ENCODE results near the gene SLC13A3.
"Not testable (repeated sequence)": the region's sequence is repeated elsewhere in the genome, so short reads cannot be mapped to it uniquely, and the experiment has no call there.

Gene SLC13A3

DNA sequence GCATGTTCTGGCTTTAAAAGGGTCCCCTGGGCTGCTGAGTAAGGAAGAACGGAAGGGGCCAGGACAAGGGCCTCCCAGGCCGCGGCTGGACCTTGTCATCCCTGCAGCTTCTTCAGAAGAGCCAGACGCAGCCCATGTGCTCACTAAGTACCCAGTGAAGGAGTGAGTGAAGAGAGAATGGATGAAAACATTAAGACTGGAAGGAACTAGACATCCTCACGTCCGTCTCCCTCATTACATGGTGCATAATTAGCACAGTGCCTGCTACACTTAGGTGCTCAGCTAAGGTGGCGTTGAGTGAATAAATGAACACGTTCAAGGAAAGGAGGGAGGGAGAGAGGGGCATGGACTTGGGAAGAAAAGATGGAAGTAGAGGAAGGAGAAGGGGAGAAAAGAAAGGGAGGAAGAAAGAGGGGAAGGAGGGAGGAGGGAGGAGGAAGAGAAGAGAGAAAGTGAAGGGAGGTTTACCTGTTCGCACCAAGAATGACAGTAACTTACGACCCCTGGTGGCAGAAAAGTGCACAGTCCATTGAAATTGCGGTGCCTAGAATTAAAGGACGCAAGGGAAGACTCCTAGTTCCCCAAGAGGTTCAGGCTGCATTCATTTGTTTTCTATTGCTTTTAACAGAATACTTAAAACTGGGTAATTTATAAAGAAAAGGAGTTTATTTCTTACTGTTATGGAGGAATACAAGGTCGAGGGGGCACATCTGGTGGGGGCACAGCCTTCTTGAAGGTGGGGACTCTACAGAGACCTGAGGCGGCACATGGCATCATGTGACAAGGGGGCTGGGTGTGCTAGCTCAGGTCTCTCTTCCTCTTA is 30.0 kb upstream of the SLC13A3 start:
- in situ Hi-C loops (cut with MboI; ENCODE audit: low sequenced_read_pairs), result loop anchor here (10.0 kb wide), 2 partner anchors 126 to 156 kb away; partner anchors contain the start of gene OCSTAMP

DNA sequence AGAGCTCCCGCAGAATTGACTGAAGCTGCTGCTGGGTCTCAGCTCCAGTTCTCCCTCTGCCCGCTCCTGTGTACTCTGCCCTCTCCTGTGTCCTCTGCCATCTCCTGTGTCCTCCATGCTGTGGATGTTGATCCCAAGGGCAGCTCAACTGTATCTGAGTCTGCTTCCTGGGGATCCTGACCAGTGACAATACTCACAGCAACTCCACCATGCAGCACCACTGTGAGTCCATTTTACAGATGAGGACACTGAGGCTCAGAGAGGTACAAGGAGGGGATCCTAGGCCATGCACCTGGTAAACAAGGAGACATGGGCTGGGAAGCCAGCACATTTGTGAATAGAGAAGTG is 29.4 kb upstream of the SLC13A3 start:
- in situ Hi-C loops (cut with MboI; ENCODE audit: low sequenced_read_pairs), result loop anchor here (10.0 kb wide), 2 partner anchors 126 to 156 kb away; partner anchors contain the start of gene OCSTAMP

DNA sequence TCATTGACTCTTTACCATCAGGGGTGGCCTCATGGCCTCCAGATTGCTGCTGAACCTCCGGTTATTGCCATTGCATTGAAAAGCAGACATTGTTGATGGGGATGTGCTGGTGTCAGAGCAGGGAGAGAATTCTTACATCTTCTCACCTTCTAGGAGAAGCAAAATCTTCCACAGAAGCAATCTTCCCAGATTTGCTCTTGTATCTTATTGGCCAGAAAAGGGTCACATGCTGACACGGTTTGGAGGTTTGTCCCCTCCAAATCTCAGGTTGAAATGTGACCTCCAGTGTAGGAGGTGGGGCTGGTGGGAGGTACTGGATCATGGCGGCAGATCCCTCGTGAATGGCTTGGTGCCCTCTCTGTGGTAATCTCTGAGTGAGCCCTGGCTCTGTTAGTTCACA is 27.3 kb upstream of the SLC13A3 start:
- in situ Hi-C loops (cut with MboI; ENCODE audit: low sequenced_read_pairs), result no loop called here

DNA sequence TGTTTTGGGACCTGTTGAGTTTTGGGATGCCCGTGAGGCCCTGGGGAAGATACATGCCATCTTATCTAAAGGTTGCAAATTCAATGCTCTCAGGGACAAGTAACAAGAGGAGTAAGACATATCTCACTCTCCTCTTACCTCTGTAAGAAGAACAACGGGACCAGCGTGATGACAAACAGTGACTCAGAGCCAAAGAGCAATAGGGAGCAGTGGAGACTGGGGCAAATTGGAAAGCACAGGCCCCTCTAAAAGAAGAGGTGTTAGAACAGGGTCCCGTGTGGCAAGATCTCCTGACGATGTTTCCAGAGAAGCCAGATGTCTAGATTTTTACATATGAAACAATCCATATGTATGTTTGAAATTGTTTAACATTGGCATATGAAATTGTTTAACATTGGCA is 26.3 kb upstream of the SLC13A3 start:
- in situ Hi-C loops (cut with MboI; ENCODE audit: low sequenced_read_pairs), result no loop called here

DNA sequence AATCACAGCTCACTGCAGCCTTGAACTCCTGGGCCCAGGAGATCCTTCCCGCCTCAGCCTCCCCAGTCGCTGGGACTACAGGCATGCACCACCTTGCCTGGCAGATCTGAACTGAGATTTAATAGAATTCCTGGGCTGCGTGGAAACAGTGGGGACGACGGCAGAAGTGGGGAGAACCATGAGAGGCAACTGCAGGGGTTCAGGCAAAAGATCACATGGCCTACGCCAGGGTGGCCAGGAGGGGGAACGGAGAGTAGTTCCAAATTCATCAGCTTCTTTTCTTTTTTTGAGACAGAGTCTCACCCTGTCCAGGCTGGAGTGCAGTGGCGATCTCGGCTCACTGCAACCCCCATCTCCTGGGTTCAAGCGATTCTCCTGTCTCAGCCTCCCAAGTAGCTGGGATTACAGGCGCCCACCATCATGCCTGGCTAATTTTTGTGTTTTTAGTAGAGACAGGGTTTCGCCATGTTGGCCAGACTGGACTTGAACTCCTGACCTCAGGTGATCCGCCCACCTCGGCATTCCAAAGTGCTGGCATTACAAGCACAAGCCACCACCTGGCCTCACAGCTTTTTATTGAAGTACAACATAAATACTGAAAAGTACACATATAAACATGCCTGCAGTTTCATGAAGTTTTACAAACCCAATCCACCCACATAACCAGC is 25.5 kb upstream of the SLC13A3 start:
- in situ Hi-C loops (cut with MboI; ENCODE audit: low sequenced_read_pairs), result not testable (repeated sequence)

DNA sequence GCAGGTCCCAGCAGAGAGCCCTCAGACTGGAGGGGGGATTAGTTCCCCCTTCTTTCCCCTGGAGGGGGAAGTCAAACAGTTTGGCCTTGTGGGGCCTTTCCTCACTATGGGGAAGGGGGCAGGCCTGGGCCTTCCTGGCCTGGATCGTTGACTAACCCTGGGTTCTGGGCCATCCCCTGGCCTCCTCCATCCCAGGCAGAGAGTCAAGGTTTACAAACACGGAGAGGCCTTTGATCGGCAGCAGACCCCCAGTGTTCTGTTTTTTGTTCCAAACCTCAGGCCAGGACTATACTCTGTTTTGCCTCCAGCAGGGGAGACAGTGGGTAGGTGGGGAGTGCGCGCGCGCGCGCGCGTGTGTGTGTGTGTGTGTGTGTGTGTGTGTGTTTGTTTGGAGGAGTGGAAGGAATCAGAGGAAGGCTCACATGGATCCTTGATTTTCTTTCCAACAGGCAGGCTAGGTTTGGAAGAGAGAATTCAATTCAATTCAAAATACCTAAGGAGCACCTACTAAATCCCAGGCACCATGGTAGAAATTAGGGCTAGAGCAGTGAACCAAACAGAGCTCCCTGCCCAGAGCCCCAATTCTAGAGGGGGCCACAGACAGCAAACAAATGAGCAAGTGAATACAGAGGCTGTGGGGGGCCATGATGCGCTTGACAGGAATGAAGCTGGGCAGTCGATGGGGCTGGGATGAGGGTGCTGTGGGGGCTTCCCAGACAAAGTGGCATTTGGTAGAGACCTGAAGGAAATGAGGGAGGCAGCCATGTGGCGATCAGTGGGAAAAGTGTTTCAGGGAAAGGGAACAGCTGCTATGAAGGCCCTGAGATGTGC is 23.2 kb upstream of the SLC13A3 start:
- in situ Hi-C loops (cut with MboI; ENCODE audit: low sequenced_read_pairs), result no loop called here

DNA sequence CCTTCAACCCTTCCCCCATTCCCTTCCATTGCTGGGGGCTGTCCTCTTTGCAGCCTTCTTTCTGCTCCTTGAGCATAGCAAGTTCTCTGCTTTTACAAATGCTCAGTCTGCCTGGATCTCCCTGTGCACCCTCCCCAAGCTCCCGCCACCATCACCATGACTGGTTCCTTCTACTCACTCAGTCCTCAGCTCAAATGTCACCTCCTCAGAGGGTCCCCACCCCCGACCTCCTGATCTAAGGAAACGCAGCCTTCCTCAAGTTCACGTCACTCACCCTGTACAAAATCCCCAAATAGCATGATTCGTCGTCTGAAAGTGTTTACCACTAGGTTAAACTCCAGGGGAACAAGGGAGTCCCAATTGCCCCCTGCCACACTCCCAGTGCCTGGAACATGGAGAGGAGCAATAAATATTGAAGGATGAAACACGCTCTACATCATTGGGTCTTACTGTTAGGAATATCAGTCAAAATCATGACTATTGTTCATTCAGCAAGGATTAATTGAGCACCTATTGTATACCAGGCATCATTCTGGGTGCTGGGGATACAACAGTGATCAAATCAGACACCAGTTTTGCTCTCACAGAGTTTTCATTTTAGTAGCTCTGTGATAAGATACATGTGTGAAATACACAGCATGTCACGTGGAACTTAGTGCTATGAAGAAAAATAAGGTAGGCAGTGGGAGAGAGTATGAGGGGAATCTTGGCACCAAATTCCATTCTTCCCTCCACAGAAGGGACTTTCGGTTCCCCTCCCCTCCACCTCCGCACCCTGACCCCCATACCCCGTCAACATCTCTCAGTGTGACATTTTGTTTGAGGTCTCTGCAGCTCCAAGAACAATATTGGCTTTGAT is 22.4 kb upstream of the SLC13A3 start:
- in situ Hi-C loops (cut with MboI; ENCODE audit: low sequenced_read_pairs), result no loop called here

DNA sequence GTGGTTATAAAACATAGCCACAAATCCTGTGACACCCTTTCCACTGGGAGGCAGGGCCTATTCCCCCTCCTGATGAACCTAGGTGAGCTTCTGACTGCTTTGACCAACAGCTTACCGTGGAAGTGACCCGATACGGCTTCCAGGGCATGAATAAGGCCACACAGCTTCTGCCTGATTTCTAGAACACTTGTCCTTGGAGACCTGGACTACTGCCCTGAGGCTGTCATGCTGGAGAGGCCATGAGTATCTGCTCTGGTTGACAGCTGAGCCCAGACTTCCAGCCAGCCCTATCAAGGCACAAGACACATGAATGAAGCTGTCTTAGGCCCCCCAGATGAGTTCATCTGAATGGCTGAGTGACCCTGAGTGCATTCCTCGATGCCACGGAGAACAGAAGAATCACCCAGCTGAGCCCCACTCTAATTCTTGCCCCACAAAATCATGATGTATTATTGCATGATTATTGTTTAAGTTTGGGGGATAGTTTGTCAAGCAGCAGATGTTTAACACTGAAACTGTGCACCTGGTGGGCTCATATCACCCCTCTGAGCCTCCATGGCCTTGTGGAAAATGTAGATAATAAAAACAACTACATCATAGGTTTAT is 21.4 kb upstream of the SLC13A3 start:
- in situ Hi-C loops (cut with MboI; ENCODE audit: low sequenced_read_pairs), result no loop called here

DNA sequence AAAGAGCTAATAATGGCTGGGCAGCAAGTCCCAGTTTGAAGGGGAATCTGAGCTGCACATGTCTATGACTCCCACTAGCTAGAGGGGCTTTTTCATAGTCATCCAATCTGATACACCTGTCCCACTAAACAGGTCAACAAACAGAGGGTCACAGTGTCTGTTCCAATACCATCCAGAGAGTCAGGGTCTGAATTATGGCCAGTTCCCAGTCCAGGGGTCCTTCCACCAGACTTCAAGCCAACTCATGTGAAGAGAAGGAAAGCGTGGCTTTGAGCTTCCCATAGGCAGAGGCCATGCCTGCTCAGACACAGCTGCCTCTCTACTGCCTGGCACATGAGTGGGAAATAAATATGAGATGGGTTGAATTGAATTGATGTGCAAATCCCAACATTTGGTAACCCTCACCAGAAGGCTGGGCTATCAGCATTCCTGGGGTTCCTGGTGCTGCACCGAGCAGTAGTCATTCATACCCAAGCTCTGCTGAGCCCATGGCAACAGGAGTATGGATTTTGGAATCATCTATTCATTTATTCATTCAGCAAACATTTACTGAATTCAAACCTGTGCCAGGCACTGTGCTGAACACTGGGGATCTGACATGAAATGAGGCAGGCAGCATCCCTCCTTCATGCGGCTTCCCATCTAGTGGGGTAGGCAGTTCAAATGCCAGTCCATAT is 20.7 kb upstream of the SLC13A3 start:
- in situ Hi-C loops (cut with MboI; ENCODE audit: low sequenced_read_pairs), result no loop called here

DNA sequence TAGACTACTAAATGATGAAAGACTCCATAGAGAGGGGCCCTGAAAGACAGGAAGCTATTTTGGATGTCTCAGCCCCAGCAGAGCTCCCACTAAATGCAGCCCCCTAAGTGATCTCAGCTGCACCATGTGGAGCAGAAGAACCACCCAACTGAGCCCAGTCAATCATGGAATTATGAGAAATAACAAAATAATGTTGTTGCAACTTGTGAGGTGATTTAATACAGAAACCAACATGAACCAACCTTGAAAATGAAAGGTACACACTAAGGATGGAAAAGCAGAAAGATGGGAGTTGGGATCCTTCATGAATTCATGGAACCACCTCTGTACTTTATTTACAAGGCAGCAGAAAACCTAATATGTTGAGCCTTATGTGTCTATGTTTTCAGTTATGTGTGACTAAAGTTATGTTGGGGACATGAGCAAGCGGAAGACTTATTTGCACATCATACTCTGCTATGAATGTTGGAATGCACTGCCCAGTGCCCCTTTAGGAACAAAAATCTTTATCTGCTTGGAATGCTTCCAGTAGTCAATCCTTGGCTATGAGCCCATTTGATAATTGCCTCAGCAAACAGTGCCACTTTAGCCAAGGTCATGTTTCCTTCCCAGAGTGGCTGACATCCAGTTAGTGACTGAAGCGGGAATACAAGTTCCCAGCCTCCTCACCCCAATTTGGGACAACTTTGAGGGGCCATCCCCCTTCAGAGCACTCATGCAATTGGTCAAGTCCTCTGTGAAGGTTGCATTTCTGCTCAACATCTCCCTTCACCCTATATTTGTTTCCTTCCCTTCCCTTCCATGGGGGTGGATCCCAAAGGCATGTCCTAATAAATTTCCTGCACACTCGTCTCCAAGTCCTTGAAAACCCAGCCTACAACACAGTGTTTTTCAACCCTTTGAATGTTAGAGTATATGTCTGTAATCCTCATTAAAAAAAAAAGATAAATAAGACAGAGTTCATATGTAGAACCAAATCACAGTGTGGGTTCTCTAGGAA is 19.6 kb upstream of the SLC13A3 start:
- in situ Hi-C loops (cut with MboI; ENCODE audit: low sequenced_read_pairs), result no loop called here

DNA sequence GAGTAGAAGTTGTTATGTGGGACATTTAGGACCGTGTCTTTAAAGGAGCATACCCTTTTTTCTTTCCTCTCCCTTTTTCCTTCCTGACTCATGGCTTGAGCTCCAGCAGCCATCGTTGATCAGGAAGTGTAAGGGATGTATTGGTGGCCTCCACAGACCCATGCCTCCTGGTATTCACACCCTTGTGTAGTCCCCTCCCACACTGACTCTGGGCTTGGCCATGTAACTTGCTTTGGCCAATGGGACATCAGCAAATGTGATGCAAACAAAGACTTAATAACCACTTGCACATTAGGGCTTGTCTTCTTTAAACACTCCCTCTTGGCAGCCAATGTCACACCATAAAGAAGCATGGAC is 18.9 kb upstream of the SLC13A3 start:
- in situ Hi-C loops (cut with MboI; ENCODE audit: low sequenced_read_pairs), result no loop called here

DNA sequence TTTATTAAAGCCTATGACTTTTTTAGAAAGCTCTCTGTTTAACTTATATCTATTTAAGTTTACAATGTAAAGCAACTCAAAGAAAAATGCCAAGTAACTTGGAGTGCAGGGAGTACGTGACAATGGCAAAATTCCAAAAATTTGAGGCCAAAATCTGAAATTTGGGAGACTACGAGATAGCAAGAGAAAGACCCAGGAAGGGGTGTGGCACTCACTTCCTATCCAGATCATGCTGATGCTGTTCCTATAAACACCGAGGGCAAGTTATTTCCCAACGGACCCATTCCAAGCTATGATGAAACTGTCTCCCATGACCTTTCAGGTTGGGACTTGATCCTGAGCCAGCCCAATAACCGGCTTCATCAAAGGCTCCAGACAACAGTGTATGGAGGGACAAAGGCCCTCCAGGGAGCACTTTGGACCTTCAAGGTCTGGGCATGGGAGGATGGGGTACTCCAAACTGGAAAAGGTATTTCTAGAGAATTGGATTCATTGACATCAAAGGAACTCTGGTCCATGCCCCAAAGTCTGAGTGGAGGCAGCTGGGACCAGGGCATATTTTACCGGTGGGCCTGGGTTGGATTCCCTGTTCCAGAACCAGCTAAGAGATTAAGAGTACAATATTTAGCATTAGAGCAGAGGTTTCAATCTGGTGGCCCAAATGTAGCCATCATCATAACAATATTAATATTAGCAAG is 15.7 kb upstream of the SLC13A3 start:
- in situ Hi-C loops (cut with MboI; ENCODE audit: low sequenced_read_pairs), result no loop called here

DNA sequence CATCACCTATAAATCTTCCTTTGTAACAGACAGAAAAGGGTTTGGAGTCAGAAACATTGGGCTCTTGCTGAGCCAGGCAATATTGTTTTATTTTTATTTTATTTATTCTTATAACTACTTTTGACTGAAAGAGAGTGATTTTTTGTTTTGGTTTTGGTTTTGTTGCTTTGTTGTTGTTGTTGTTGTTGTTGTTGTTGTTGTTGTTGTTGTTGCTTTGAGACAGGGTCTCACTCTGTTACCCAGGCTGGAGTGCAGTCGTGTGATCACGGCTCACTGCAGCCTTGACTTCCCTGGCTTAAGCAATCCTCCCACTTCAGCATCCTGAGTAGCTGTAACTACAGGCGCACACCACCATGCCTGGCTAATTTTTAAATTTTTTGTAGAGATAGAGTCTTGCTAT is 15.0 kb upstream of the SLC13A3 start:
- in situ Hi-C loops (cut with MboI; ENCODE audit: low sequenced_read_pairs), result no loop called here

DNA sequence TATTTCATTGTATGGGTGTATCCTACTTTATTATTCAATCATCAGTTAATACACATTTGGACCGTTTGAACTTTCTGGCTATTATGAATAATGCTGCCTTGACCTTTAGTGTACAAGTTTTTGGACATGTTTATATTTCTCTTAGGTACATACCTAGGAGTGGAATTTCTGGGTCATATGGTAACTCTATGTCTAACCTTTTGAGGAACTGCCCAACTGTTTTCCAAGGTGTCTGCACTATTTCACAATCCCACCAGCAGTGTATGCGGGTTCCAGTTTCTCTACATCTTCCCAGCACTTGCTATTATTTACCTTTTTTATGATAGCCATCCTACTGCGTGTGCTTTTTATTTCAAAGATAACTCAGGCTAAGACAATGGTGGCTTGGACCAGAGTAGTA is 14.3 kb upstream of the SLC13A3 start:
- in situ Hi-C loops (cut with MboI; ENCODE audit: low sequenced_read_pairs), result no loop called here

DNA sequence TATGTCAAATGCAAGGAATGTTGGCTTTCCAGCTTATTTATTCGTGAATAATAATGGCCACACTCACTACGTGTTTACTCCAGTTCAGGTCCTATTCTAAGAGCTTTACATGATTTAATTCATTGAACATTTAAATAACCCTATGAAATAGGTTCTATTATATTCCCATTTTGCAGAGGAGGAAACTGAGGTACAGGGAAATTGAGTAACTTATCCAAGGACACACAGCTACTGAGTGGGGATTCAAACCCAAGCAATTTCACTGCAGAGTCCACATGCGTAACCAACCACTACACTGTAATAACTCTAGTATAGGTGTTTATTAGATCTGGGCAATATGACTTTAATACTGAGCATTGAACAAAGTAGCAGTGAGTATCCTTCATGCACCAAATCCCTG is 12.3 kb upstream of the SLC13A3 start:
- in situ Hi-C loops (cut with MboI; ENCODE audit: low sequenced_read_pairs), result no loop called here

DNA sequence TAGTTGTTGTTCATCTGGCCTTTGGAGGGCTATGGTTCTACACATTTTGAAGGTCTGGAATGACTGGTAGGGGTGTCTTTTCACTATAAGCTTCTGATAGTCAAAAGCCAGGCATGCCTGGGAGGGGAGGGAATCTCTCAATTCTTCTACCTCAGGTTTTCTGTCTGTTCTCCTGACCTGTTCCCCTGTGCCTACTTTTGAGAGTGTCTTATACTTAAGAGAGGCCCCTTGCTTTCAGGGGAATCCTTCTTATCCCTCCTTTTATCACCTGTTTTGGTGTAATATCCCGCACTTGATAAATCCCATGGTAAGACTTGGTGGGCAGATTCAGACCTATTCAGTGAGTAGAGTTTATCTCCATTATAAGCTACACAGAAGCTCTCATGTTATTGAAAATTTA is 10.4 kb upstream of the SLC13A3 start:
- in situ Hi-C loops (cut with MboI; ENCODE audit: low sequenced_read_pairs), result no loop called here

DNA sequence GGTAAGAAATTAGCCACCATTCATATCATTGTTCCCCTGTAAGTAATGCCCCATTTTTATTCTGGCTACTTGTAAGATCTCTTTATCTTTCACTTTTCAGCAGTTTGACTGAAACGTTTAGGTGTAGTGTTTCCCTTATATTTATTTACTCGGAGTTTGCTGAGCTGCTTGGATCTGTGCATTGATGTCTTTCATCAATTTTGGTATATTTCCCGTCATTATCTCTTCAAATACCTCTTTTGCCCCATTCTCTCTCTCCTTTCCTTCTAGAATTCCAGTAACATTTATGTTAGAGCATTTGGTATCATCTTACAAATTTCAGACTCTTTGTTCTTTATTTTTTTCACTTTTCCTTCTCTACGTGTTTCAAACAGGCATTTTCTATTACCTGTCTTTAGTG is 9.2 kb upstream of the SLC13A3 start:
- in situ Hi-C loops (cut with MboI; ENCODE audit: low sequenced_read_pairs), result no loop called here

DNA sequence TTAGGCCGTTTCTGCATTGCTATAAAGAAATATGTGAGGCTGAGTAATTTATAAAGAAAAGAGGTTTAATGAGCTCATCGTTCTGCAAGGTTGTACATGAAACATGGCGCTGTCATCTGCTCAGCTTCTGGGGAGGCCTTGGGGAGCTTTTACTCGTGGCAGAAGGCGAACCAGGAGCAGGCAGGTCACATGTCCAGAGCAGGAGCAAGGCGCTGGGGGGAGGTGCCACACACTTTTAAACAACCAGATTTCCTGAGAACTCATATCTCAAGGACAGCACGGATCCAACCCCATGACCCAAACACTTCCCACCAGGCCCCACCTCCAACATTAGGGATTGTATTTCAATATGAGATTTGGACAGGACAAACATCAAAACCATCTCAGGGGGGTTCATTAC is 6.4 kb upstream of the SLC13A3 start:
- in situ Hi-C loops (cut with MboI; ENCODE audit: low sequenced_read_pairs), result no loop called here

Measured in HL-60/S4 (cell line).